ENCODE measurements around the gene MIER2.

- TF ChIP-seq POLR2A (IDR thresholded peaks at IDR 0.05; ENCODE audit: low read depth, low read length) (no peak), ZZZ3 (IDR thresholded peaks at IDR 0.05; ENCODE audit: control insufficient read depth, insufficient read length, low read depth) (no peak), ZNF274 (IDR thresholded peaks at IDR 0.05; ENCODE audit: insufficient read depth, insufficient read length) (no peak), EZH2 (IDR thresholded peaks at IDR 0.05; ENCODE audit: borderline replicate concordance, control insufficient read depth, low read depth, low read length) (no peak), DPF2 (IDR thresholded peaks at IDR 0.05) (no peak), CEBPB (IDR thresholded peaks at IDR 0.05; ENCODE audit: borderline replicate concordance in 1 of 2, low read depth in 2 of 2, low read length in 2 of 2) (no peak), NFYA (IDR thresholded peaks at IDR 0.05; ENCODE audit: borderline replicate concordance, low read depth, low read length) (no peak), ETV6 (conservative IDR thresholded peaks at IDR 0.05 in 1 of 2, IDR thresholded peaks at IDR 0.05 in 1 of 2; ENCODE audit: borderline replicate concordance in 1 of 2, low read depth in 1 of 2) (no peak), CBFB (IDR thresholded peaks at IDR 0.05; ENCODE audit: low read depth) (no peak), CHD4 (IDR thresholded peaks at IDR 0.05) (no peak), BHLHE40 (IDR thresholded peaks at IDR 0.05; ENCODE audit: borderline replicate concordance in 1 of 2, low read depth in 2 of 2, low read length in 1 of 2) (no peak), BACH1 (IDR thresholded peaks at IDR 0.05; ENCODE audit: borderline replicate concordance) (no peak), NFYB (IDR thresholded peaks at IDR 0.05; ENCODE audit: insufficient read depth, low read depth, low read length) (no peak)
- TF ChIP-seq, protein P1, sequence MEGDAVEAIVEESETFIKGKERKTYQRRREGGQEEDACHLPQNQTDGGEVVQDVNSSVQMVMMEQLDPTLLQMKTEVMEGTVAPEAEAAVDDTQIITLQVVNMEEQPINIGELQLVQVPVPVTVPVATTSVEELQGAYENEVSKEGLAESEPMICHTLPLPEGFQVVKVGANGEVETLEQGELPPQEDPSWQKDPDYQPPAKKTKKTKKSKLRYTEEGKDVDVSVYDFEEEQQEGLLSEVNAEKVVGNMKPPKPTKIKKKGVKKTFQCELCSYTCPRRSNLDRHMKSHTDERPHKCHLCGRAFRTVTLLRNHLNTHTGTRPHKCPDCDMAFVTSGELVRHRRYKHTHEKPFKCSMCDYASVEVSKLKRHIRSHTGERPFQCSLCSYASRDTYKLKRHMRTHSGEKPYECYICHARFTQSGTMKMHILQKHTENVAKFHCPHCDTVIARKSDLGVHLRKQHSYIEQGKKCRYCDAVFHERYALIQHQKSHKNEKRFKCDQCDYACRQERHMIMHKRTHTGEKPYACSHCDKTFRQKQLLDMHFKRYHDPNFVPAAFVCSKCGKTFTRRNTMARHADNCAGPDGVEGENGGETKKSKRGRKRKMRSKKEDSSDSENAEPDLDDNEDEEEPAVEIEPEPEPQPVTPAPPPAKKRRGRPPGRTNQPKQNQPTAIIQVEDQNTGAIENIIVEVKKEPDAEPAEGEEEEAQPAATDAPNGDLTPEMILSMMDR (IDR thresholded peaks at IDR 0.05 in 2 of 3, conservative IDR thresholded peaks at IDR 0.05 in 1 of 3; ENCODE audit: control insufficient read depth in 2 of 3, extremely low read depth in 1 of 3, insufficient read depth in 1 of 3, low read depth in 3 of 3, low read length in 3 of 3): no peak
Measured at GRCh38 chr19:328025-328505, 16.5 kb downstream of the MIER2 start.

Data from GM12878 (cell line).